ENCODE results near the gene PIGB. TPM values are rescaled to one million over a fixed set of nuclear protein-coding genes. Genes with fewer than 3 reads are reported as not detected.

Gene PIGB
- polyA plus RNA-seq, 1 donor (not counting 4 experiments of a cell fraction or from before 2014, with no cell fraction given): 29.1 TPM

DNA sequence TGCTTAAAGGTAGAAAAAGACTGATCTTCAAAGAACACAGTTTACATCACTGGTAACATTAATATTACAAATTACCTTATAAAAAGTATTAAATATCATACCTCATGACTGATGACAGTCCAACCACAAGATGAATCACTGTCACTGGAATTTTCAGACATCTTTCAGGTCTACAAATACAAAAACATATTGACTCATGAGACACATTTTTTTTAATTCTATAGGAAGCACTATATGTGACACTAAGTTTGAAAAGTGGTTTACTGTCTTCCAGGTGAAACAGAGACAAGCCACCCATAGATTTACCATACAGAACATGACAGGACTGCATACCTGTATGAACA lies 70.2 kb downstream of the PIGB start:
- no peaks in the 10 kb centered on the region for H3K36me3 ChIP-seq (ENCODE audit: control insufficient read depth in 2 of 2, extremely low read depth in 1 of 2, insufficient read depth in 2 of 2, low read length in 2 of 2)
- no peaks in the 10 kb centered on the region for H3K79me2 ChIP-seq (ENCODE audit: control insufficient read depth, insufficient read depth, low read length)
- H3K9me3 ChIP-seq (ENCODE audit: control insufficient read depth, low read depth, low read length): no peaks in the 10 kb centered on the region
- FAIRE-seq: no peak
- H3K27ac ChIP-seq (ENCODE audit: control insufficient read depth, insufficient read depth, low read length): peak overlapping the region; percentile 42
- DNase-seq (ENCODE audit: low read depth, low spot score): peak; percentile 44
- no peak for TF ChIP-seq EZH2 (IDR thresholded peaks at IDR 0.05; ENCODE audit: low read length)
- TF ChIP-seq, protein P1, sequence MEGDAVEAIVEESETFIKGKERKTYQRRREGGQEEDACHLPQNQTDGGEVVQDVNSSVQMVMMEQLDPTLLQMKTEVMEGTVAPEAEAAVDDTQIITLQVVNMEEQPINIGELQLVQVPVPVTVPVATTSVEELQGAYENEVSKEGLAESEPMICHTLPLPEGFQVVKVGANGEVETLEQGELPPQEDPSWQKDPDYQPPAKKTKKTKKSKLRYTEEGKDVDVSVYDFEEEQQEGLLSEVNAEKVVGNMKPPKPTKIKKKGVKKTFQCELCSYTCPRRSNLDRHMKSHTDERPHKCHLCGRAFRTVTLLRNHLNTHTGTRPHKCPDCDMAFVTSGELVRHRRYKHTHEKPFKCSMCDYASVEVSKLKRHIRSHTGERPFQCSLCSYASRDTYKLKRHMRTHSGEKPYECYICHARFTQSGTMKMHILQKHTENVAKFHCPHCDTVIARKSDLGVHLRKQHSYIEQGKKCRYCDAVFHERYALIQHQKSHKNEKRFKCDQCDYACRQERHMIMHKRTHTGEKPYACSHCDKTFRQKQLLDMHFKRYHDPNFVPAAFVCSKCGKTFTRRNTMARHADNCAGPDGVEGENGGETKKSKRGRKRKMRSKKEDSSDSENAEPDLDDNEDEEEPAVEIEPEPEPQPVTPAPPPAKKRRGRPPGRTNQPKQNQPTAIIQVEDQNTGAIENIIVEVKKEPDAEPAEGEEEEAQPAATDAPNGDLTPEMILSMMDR (optimal IDR thresholded peaks at IDR 0.05 in 1 of 3, IDR thresholded peaks at IDR 0.05 in 1 of 3, conservative IDR thresholded peaks at IDR 0.05 in 1 of 3; ENCODE audit: extremely low read depth in 1 of 3, insufficient read depth in 2 of 3, low read length in 3 of 3): no peak
- H3K4me1 ChIP-seq (ENCODE audit: control insufficient read depth, extremely low read depth, insufficient read depth, low read length): peaks cover 11% of the 10 kb centered on the region
- no peaks in the 10 kb centered on the region for H3K27me3 ChIP-seq (ENCODE audit: control insufficient read depth, extremely low read depth, insufficient read depth, low read length)
- H3K9me1 ChIP-seq (ENCODE audit: control insufficient read depth, extremely low read depth, insufficient read depth, low read length): no peaks in the 10 kb centered on the region
- H2AFZ ChIP-seq (ENCODE audit: control insufficient read depth, low read length): no peak overlapping the region
- no peak overlapping the region for H3K4me2 ChIP-seq (ENCODE audit: control insufficient read depth, extremely low read depth, insufficient read depth, low read depth, low read length)
- dilution Hi-C loops (cut with MboI; ENCODE audit: extremely low pct_ligation_motif_present, low sequenced_read_pairs): no loop called here
- no peaks in the 10 kb centered on the region for H4K20me1 ChIP-seq (ENCODE audit: control insufficient read depth, extremely low read depth, insufficient read depth, low read length)
- H3K9ac ChIP-seq (ENCODE audit: control insufficient read depth, extremely low read depth, insufficient read depth, low read length): no peak overlapping the region
- no peak overlapping the region for H3K4me3 ChIP-seq (ENCODE audit: control insufficient read depth in 2 of 3, extremely low read depth in 1 of 3, insufficient read depth in 2 of 3, low read depth in 1 of 3, low read length in 3 of 3)

DNA sequence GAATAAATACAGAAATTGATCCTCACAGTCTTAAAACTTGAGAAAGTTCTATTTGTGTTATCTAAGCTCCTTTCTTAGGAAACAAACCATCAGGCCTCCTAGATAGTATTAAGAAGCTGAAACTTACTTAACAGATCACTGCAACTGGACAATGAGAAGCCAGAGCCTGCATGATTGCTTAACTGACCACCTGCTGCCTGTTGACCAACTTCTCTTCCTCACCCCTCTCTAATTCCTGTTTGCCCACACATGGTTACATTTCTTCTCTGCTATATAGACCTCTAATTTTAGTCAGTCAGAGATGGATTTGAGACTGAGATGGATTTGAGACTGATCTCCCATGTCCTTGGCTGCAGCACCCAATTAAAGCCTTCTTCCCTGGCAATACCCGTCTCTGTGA lies 75.7 kb downstream of the PIGB start:
- no peaks in the 10 kb centered on the region for H3K4me1 ChIP-seq (ENCODE audit: control insufficient read depth, extremely low read depth, insufficient read depth, low read length)
- H3K79me2 ChIP-seq (ENCODE audit: control insufficient read depth, insufficient read depth, low read length): no peaks in the 10 kb centered on the region
- H3K36me3 ChIP-seq (ENCODE audit: control insufficient read depth in 2 of 2, extremely low read depth in 1 of 2, insufficient read depth in 2 of 2, low read length in 2 of 2): no peaks in the 10 kb centered on the region
- H3K27me3 ChIP-seq (ENCODE audit: control insufficient read depth, extremely low read depth, insufficient read depth, low read length): no peaks in the 10 kb centered on the region
- DNase-seq (ENCODE audit: low read depth, low spot score) (no peak), FAIRE-seq (no peak)
- H3K27ac ChIP-seq (ENCODE audit: control insufficient read depth, insufficient read depth, low read length): no peak overlapping the region
- H4K20me1 ChIP-seq (ENCODE audit: control insufficient read depth, extremely low read depth, insufficient read depth, low read length): no peaks in the 10 kb centered on the region
- dilution Hi-C loops (cut with MboI; ENCODE audit: extremely low pct_ligation_motif_present, low sequenced_read_pairs): no loop called here
- no peak overlapping the region for H2AFZ ChIP-seq (ENCODE audit: control insufficient read depth, low read length)
- no peaks in the 10 kb centered on the region for H3K9me1 ChIP-seq (ENCODE audit: control insufficient read depth, extremely low read depth, insufficient read depth, low read length)
- no peaks in the 10 kb centered on the region for H3K9me3 ChIP-seq (ENCODE audit: control insufficient read depth, low read depth, low read length)
- no peak overlapping the region for H3K4me2 ChIP-seq (ENCODE audit: control insufficient read depth, extremely low read depth, insufficient read depth, low read depth, low read length)
- TF ChIP-seq, protein P1 (optimal IDR thresholded peaks at IDR 0.05 in 1 of 3, IDR thresholded peaks at IDR 0.05 in 1 of 3, conservative IDR thresholded peaks at IDR 0.05 in 1 of 3; ENCODE audit: extremely low read depth in 1 of 3, insufficient read depth in 2 of 3, low read length in 3 of 3): no peak
- TF ChIP-seq EZH2 (IDR thresholded peaks at IDR 0.05; ENCODE audit: low read length): no peak
- H3K9ac ChIP-seq (ENCODE audit: control insufficient read depth, extremely low read depth, insufficient read depth, low read length): no peak overlapping the region
- no peak overlapping the region for H3K4me3 ChIP-seq (ENCODE audit: control insufficient read depth in 2 of 3, extremely low read depth in 1 of 3, insufficient read depth in 2 of 3, low read depth in 1 of 3, low read length in 3 of 3)
